Raji (cell line): Measurements from ENCODE around the gene PSMB5.

Experiments
- POLR2A ChIP-seq: IDR thresholded peaks from 2 replicates; pipeline ENCODE4 v1.6.1; 2011; ENCODE audit warnings: low read depth, low read length, control low read depth; ENCODE audit not compliant: insufficient read depth

Gene PSMB5

DNA sequence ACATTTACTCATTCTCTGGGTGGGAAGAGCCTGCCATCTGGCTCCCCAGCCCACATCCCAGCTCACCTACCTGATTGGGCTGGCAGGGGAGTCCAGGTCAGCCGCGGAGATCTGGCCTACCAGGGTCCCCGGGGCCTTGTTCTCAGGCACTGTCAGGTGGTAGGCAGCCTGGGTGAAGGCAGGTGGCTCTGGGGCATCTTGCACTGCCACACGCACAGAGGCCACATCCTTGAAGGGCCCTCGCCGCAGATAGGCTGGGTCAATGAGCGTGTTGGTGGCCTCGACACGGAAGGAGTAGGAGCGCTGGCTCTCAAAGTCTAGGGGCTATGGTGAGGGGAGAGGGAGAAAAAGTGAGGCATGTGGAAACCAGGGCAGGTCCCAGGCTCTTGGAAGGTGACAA is 18.7 kb upstream of the PSMB5 start:
- no peak for TF ChIP-seq POLR2A

DNA sequence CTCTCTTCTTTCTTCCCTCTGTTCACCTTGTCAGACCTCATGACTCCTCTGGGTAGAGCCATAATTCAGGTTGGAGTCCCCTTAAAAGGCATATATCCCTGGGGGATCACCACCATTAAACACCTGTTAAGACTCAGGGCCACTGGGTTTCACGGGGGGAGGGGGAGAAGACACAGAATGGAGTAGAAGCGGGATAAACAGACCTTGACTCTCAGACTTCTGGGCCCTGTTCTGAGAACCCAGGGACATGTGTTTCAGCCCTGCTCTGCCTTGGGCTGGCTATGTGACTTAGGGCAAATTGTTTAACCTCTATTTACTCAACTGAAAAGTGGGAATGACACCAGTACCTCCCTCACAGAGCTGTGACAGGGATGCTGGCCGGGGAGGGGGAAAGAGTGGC is 18.0 kb upstream of the PSMB5 start:
- no peak for TF ChIP-seq POLR2A

DNA sequence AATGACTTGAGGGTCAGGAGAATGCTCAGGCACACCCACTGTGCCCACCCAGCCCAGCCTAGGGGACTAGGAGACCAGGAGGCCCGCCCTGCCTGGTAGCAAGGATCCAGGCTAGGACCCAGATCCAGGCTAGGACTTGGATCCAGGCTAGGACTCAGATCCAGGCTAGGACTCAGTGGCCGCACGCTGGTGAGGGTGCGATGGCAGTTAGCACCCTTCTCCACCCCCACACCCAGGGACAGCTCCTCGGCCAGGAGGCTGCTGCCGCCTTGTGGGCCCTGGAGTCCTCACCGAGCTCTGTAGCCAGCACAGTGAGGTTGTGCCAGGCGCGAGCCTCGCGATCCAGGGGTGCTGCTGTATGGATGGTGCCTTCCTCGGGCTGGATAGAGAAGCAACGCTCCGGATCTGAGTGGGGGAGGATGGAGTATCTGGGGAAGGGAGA is 17.5 kb upstream of the PSMB5 start:
- TF ChIP-seq POLR2A: no peak

DNA sequence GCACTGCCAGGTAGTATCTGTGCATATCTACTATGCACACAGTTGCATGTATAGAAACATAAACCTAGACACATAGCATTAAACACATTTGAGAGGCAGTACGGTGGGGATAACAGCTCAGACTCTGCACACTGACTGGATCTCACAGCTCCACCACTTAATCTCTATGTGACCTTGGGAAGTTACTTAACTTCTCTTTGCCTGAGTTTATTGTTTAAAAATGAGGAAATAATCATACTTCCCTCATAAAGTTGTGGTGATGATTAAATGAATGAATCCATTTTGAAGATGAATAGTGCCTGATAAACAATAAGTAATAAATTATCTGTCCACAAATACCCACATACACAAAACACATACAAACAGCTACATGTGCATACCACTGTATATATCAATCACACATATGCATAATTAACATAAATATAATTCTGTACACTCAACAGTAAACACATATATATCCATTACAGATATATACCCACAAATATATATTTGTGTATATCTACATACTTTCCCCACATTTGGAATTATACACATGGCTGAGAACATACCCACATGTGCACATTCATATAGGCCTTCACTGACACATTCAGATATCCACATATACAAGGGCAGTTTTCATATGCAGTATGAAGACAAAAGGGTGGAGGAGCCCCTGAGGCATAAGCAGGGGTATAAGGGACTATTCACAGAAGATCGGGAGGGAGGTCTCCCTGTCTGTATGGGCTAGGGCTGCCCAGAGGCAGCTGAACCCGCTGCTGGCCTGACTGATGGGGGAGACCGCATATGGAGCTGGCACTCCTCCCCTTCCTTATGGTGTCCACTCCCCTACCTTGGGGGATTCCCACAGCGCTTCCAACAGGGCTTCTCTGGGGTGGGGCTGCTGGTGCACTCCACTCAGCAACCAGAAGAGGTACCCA is 16.7 kb upstream of the PSMB5 start:
- TF ChIP-seq POLR2A: no peak

DNA sequence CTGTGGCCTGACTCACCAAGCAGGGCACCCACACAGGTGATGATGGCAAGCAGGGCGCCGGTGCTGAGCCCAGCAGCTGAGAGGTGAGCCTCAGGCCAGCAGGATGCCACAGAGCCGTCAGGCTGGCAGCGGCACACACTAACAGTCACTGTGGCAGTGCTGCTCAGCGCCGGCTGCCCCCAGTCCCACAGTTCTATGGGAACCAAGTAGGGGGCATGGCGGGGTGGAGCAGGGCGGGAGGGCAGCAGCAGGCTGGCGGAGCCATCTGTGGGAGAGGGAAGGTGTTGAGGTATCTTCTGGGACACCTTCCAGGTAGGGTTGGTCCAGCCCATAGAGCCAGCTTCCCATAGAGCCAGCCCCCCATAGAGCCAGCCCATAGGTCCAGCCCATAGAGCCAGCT is 14.3 kb upstream of the PSMB5 start:
- TF ChIP-seq POLR2A: no peak

DNA sequence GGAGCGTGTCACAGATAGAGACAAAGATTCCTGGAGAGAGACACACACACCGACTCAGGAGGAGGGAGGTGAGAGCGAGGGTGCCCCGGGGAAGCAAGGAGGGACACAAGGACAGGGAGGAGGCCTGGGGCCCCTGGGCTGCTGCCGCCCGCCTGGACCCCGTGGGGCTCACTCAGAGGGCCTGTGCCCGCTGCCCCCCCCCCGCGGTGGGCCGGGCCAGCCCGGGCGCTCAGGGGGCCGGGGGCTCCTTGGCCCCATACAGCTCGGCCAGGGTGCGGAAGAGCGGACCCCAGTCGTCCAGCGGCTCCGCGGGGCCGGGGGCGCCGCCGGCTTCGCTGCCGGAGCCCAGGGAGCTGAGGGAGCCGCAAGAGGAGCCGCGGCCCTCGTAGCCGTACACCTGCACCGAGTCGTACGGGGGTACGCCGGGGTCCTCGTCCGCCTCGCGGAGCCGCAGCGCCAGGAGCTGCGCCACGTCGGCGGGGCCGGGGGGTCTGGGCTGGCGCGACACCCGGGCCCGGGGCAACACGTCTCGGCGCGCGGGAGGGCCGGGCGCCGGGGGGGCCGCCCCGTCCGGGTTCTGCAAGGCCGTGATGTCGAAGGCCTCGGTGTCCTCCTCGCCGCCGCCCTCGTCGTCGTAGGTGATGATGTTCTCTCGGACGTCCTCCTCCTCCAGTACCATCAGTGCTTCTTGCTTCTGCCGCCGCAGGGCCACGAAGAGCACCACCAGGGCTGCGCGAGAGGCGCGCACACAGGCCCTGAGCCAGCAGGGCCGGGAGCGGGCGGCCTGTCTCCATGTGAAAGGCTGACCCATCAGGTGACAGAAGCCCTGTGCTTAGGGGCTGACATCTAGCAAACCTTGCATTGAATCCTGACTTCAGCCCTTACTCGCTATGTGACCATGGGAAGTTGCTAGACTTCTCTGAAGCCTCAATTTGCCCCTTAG is 13.3 kb upstream of the PSMB5 start:
- no peak for TF ChIP-seq POLR2A

DNA sequence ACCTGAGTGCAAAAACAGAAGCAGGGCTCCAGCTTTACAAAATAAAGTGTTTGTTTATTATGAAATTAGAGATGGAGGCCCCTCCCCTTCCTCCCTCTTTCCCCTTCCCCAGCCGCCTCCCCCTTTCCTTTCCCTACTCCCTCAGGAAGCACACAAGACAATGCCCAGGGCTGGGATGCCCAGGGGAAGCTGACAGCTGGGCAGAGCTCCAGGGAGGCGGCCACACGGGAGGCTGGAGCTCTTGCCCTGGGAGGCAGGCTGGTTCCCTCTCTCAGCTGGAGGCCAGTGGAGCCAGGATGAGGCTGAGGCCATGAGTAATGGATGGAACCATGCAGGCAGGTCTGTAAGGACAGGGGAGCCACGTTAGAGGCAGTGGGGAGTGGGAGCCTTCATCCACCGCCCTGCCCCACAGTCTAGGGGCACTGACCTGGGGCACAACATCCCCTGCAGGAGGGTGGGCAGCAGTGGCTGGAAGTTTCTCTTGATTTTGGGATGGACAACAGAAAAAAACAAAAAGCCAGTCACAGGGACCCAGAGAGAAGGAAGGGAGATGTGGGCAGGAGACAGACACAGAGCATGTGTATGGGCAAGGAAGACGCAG is 12.4 kb upstream of the PSMB5 start:
- no peak for TF ChIP-seq POLR2A

DNA sequence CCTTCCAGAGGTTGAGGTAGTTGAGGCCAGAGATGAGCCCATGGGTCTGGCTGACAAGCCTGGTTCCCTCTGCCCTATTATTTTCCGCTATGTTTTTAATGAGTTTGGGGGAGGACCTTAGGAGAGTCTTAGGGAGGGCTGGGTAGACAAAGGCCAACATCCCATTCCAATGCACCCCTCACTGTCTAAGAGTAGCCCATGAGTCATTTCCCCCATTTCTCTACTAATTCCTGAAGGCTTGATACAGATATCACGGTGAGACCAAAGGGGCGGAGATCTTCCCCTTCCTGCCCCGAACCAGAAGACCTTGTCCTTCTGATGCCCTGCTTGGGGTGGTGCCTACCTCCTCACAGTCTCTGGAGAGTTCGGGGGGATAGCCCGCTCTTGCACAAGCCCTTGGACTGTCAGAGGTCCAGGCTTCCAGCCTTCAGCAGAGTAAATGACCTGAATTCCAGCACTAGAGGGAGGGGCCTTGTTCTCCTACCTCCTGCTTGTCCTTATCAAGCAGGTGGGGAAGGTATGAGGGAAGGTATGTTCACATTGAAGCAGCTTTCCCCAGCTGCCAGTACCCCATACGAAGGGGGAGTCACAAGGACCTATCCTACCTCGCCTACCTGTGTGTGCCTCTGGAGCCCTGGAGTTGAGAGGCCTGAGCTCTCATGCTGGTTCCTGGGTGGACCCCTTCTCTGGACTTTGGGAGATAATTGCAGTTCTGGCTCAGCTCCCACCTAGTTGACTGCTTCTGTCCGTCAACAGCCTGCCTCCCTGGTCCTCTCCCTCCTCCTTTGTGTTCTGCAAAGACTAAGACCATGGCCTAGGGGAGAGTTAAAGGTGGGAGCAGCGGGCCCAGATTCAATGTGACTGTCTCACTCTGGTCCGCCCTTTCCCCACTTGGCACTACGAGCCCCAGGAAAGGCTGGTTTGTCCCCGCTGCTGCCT is 11.0 kb upstream of the PSMB5 start:
- TF ChIP-seq POLR2A: no peak

DNA sequence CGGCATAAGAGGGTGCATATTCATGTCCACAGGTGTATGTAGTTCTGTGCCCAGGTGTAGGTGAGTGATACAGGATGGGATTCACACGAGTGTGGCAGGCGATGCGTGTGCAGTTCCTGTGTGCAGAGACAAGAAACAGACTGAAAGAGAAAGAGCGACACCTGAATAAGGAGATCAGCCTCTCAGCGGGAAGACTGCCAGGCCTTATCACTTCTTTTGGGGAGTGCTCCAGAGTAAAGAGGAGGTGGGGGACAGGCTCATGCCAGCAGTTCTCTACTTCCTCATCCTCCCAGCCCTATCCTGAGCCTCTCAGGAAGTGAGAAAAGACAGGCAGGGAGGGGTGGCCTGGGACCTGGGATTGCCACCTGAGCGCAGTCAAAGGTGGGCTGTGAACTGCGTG is 10.1 kb upstream of the PSMB5 start:
- TF ChIP-seq POLR2A: no peak

DNA sequence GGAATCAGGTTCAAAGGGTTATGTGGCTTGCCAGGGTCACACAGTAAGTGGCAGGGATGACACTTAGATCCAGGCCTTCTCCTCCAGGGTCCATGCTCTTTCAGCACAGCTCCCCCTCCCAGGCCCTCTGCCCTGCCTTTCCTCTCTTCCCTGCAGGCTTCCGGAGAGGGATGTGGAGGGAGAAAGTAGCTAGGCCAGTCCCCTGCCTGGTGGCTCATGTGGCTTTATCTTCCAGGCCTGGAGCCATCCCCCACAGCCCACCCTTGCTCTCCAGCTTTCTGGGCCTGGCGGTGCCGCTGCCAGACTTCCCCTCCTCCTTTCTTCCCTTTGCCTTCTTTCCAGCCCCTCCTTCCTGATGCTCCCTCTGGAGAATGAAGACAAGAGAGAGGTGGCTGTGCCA is 9.1 kb upstream of the PSMB5 start:
- no peak for TF ChIP-seq POLR2A

DNA sequence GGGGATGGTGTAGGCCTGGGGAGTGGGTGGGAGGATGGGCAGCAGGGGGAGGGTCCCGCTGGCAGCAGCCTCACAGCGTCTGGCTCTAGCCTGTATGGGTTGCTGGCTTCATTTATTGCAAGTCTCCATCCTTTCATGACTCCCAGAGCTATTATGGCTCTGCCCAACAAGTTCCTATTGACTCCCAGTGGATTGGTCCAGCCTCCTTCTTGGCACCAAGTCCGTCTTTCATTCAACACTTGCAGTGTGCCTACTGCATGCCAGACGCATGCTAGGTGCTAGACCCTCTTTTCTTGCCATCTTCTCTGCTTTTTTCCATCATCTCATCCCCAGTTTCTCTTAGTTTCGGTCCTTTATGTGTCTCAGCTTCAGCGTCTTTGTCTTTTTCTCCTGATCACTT is 8.4 kb upstream of the PSMB5 start:
- no peak for TF ChIP-seq POLR2A

DNA sequence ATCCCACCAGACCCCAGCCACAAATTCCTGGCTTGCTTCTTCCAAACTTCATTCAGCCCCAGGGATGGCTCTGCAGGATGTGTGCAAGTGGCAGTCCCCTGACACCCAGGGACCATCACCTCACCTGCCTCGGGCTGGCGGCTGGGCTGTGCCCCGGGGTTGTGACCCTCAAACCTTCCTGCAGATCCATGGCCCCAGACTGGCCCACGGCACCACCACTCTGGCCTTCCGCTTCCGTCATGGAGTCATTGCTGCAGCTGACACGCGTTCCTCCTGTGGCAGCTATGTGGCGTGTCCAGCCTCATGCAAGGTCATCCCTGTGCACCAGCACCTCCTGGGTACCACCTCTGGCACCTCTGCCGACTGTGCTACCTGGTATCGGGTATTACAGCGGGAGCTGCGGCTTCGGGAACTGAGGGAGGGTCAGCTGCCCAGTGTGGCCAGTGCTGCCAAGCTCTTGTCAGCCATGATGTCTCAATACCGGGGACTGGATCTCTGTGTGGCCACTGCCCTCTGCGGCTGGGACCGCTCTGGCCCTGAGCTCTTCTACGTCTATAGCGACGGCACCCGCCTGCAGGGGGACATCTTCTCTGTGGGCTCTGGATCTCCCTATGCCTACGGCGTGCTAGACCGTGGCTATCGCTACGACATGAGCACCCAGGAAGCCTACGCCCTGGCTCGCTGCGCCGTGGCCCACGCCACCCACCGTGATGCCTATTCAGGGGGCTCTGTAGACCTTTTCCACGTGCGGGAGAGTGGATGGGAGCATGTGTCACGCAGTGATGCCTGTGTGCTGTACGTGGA is 7.7 kb upstream of the PSMB5 start, which contains the start of gene PSMB11:
Gene PSMB11, plus strand, starts transcription at position 51 of the 804 bp plus-strand sequence. Its CDS starts 14 bp downstream, at position 65.
- no peak for TF ChIP-seq POLR2A

DNA sequence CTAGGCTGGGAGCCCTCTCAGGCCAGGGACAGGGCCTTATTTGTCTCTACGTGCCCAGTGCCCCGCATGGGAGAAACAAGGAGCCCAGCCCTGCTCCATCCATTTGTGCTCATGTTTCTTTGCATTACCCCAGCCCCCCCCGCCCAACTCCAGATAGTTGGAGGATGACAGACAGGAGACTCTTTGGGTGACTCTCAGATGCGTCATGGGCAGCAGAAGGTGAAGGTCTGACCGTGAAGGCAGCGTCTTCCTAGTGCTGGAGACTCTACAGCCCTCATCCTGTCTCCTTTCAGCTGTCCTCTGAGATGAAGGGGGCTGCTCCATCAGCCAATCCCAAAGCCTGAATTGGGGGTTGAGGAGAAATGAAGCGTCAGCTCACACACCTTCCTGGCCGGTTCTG is 7.0 kb upstream of the PSMB5 start:
- TF ChIP-seq POLR2A: no peak
